HG03520 (cell line): ENCODE measurements around the gene ACSS3.
"Not testable (repeated sequence)": the region's sequence is repeated elsewhere in the genome, so short reads cannot be mapped to it uniquely, and the experiment has no call there.

Experiments used
- ATAC-seq: cut with Tn5 transposase; IDR thresholded peaks from one replicate; pipeline ENCODE4 v1.9.1; 2021; ENCODE audit warnings: mild to moderate bottlenecking, moderate library complexity; ENCODE audit not compliant: unreplicated experiment

The ACSS3 gene

GRCh38 chr12:81077686-81078441 is at the start of gene ACSS3:
ACSS3 (plus strand) TSS chr12:81078079; CDS start chr12:81078121, 42 bp downstream.
- no peak for ATAC-seq

- ATAC-seq, result no peak
Observed at GRCh38 chr12:81034926-81035325, 43.0 kb upstream of the ACSS3 start.

- ATAC-seq, result no peak
Observed at GRCh38 chr12:81039231-81039630, 38.6 kb upstream of the ACSS3 start.

DNA sequence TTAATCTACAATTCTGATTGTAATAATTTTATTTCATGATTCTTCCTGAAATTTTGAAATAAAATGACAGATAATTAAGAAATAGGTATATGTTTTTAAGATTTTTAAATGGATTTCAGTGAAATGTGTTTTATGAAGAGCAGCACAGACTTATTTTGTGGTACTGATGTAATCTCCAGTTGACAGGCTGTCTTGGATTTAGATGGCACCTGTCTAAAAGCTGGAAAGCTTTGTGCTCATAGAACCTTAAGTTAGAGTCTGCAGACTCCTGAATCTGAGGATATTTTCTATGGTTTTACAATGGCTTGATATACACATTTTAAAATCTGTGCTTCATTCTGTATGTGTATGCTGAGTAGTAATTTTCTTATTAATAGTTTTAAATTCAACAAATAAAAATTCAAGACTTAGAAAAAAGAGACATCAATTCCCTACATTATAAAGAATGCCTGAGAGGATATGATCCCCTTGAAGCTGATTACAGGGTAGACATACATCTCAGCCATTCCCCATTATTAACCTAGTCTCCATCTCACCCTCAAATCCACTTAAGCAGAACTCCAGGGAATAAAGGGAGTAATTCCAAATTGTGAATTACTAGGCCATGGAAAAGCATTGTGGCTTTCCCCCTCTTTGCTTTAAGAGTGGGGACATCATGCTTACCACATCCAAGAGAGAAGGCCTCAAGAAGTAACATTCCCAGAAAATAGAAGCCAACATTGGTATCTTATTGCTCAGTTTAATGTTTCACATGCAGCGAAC is 33.7 kb upstream of the ACSS3 start:
- ATAC-seq, result no peak

GRCh38 chr12:81064971-81065370 is 12.9 kb upstream of the ACSS3 start:
- not testable (repeated sequence) for ATAC-seq

DNA sequence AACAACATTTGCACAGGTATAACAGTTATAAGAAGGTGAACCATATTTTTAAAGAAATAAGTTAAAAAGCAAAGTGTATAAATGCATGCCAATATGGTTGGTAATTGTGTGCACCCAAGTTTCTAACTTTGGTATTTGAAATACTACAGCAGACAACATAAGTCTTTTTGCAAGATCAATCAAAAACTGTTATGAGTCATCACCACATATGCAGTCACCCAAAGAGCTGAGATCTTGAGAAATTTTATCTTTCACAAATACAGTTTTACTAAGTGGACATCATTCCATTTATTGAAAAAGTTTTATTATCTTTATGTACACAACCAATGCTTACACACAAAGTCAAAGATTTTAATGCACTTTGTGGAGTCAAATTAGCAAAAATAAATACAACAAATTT is 7.0 kb upstream of the ACSS3 start:
- ATAC-seq, result no peak

GRCh38 chr12:81075539-81075938 is 2.3 kb upstream of the ACSS3 start:
- no peak for ATAC-seq

DNA sequence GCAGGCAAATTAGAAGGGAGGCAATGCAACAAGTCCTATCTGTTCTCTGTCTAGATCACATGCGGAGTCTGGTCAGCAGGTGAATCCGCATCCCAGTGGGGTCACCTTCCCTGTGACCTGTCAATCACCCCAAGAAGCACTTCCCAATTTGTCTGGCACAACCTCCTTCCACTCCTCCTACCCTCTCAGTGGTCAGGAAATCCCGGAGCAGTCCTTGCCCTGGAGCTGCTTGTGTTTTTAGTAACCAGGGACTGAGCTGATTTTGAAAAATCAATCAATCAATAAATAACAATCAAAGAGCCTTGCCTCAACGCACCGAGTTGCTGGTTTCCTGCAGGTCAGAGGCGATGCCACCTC is 572 bp upstream of the ACSS3 start:
- no peak for ATAC-seq

DNA sequence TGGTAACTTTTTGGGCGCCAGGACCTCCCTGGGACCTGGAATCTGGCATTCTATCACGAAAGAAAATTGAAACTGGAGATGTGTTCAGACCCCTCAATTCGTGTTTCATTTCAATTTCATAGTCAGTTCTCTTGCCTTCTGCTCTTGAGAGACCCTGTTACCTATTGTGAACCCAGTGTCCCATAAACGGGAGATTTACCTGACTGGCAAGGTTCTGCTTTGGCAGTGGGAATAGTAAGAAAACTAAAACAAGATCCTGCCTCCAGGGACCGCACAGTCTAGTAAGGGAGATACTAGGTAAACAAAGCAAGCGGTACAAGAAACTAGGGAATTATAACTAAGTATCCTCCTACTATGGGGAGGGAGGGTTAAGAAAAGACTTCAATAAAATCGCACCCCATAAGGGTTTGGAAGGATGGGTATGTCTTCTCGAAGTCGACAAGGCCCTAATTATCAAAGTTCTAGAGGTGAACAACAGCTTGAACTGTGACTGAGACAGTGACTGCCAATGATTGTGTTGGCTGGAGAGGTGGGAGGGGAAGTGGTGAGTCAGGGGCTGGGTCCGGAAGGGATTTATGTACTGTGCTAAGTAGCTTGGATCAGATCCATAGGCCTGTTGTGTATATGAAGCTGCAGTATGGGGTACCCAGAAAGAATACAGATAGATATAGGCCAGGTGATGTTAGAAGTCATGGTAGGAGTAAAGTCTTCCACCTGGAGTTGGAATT is 754 bp downstream of the ACSS3 start:
- no peak for ATAC-seq

DNA sequence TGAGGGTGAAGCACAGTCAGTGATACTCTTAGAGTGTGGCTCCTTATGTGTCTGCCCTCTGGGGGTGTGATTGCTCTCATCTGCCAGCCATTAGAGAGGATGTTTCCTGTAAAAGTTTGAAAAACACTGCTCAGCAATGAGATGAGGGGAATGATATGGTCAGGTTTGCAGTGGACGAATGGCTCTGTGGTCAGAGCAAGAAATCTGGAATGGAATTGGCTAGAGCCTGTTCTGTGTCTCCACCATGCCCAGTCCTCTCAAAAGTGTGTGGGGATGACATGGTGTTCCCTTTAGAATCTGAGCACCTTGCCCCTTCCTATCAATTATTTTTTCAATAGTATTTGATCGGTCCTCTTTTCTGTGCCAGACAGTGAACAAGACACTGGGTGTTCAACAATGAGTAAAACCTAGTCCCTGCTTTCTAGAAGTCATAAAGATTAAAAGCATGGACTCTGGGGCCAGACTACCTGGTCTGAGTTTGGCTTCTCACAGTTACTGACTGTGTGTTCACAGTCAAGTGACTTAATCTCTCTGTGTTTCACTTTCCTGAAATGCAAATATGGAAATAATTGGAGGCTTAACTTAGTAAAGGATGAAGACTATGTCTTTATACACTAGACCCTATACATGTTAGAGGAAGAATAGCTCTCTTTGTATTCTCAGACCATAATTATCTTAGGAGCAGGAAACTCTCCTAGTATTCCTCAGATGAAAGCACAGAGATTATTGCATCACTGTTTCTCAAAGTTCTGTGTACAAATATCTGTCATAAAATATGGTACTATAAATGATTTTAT is 1.6 kb downstream of the ACSS3 start:
- ATAC-seq, result no peak

DNA sequence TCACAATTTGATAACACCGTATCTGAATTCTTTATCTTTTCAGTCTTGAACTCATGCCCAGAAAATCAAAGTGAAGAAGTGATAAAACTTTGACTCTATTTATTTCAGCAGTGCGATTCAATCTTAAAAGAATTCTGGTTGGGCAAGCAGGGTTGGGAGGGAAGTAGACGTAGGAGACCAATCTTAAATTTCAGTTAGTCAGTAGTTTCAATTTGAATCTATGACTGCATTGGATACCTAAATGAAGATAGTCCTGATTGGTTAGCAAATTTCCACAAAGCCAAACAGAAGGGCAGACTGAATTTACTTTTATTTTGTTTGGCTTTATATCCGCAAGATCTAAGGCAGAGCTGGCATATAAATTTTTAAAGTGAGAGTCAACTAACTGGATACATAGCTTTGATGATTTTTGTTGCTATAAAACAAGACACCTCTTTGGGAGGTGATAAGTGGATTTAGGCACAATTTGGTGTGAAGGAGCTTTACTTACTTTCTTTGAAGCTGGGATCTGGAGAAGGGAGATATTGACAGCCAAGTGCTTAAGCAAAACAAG is 2.6 kb downstream of the ACSS3 start:
- no peak for ATAC-seq

GRCh38 chr12:81081726-81082125 is 3.8 kb downstream of the ACSS3 start:
- ATAC-seq, result no peak

DNA sequence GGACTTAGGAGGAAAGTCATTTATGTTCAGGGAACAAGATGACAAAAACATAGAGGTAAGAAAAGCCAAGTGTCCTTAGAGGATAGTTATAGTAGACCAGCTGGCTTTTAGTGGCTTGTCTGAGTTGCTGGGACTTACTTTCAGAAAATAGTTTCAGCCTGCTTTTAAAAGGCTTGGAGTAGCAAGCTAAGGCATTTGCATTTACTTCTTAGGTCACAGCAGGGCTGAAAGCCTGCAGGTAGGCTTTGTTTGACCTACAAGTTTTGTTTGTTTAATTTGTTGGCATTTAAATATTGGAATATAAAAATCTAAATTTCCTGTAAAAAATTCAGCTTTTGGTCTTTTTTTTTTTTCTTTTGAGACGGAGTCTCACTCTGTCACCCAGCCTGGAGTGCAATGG is 5.1 kb downstream of the ACSS3 start:
- no peak for ATAC-seq

GRCh38 chr12:81083906-81084513 is 6.1 kb downstream of the ACSS3 start:
- no peak for ATAC-seq

- ATAC-seq, result no peak
Observed at GRCh38 chr12:81084811-81085350, 7.0 kb downstream of the ACSS3 start.

DNA sequence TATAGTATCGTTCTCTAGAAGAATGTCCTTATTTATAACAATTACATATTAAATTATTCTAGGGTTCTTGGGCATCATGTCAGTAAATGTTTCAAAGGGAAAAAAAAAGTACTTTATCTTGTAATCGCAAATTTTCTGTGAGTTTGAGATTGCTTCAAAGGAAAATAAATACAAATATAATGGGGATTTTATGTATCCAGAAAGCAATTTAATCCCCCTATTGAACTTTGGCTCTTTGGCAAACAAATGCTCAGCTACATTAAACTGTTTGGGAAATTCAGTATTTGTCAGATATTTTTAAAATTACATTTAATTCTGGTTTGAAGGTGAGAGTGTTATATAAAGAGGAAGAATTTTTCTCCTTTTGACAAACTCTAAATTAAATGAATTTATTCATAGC is 8.0 kb downstream of the ACSS3 start:
- ATAC-seq, result no peak

DNA sequence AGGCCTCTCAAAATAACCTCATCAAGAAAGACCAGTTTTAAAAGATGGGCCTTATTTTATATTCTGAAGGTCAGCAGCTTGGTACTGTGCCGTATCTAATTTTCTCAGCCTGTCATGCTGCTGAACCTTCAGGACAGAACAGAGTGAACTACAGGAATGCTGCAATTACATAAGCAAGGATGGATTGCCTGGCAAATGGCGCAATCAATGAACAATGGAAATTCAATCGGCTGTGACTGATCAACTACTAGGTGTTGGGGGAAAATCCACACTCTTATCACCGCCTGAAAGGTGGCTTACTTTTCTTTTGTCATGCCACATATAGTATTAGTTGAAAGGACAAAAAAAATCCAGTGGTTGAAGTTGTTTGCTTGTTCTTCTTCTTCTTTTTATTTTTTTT is 8.5 kb downstream of the ACSS3 start:
- ATAC-seq, result no peak

GRCh38 chr12:81088221-81088620 is 10.3 kb downstream of the ACSS3 start:
- no peak for ATAC-seq

DNA sequence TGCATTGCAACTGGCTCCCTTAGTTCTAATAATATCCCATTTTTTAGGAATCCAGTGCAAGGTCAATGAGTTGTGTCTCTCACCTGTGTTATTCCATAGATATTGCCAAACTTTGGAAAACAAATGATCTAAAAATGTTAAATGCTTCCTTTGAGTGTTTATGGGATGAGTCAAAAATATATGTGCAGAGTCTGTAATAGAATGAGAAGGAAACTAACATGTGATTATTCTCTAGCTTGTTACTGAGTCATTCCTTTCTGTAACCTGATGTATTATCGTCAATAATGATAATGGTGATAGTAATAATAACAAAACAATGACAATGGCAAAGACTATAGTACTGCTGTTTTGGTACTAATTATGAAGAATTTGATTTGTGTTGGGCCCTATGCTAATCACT is 11.5 kb downstream of the ACSS3 start:
- ATAC-seq, result no peak

GRCh38 chr12:81092053-81092452 is 14.2 kb downstream of the ACSS3 start:
- ATAC-seq, result no peak
